Spleen (tissue), 7 donors: Measurements from ENCODE around the gene PAPPA.

Source experiments
- CTCF ChIP-seq, 11 experiments: fragments of 200-600 bp in 7 of 11; fragments of 450-650 bp in 4 of 11; sonication (generic) in 4 of 11; IDR thresholded peaks in 8 of 11; conservative IDR thresholded peaks in 3 of 11; 1 replicate in 7 of 11; 2 replicates in 4 of 11; pipeline versions ENCODE4 v1.4.0 to v1.8.0; 2016 to 2021; ENCODE audit warnings: antibody characterized with exemption in 11 of 11, inconsistent platforms in 4 of 11, mild to moderate bottlenecking in 1 of 11
- POLR2A ChIP-seq, 3 donors: fragments of 450-650 bp; IDR thresholded peaks; one replicate each; pipeline ENCODE4 v1.5.1; 2017; ENCODE audit warnings: antibody characterized with exemption in 3 of 3, mild to moderate bottlenecking in 1 of 3
- donor health status: DM: no; HTN: no; CAD: no; lungs with moderate emphysema.
- donor health status: DM: no; HTN: no; CAD: no.
- donor health status: DM: no; HTN: no; CAD: no.

DNA sequence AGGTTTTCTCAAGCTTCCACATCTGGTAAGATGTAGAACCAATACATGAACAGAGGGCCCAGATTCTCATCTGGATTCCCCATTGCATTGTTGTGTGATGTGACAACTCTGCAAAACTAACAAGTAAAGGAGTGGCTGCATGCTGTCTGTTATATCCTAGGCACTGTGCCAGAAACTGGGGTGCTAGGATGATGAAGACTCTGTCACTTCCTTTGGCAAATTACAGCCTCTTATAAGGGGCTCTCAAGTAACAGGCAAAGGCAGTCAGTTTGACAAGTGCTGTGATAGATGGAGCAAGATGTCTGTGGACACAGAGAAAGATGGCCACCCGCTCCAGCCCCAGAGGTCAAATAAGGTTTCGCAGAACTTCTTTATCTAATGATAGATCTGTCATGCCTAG lies 115.7 kb downstream of the PAPPA start:
- TF ChIP-seq POLR2A (IDR thresholded peaks at IDR 0.05) (no peak), CTCF (IDR thresholded peaks at IDR 0.05 in 8 of 11, conservative IDR thresholded peaks at IDR 0.05 in 3 of 11) (no peak)
